Activated B cell treated with CpG ODN at 0.5 μM for 24 hours (primary cell): ENCODE measurements around the gene EDA. TPM values are rescaled to one million over a fixed set of nuclear protein-coding genes. Genes with fewer than 3 reads are reported as not detected.
"Not testable (repeated sequence)": the region's sequence is repeated elsewhere in the genome, so short reads cannot be mapped to it uniquely, and the experiment has no call there.

ENCODE experiments used
- ATAC-seq: fragments of 200-7000 bp; cut with Tn5 transposase; one replicate; pipeline ENCODE4 v1.10.0; 2021; ENCODE audit warnings: low read depth, mild to moderate bottlenecking, moderate library complexity
- CTCF ChIA-PET: fragments of 350-600 bp; sonication (Branson Sonifier 250); formaldehyde crosslinking; loops from one replicate; lab custom pipeline; 2021; ENCODE audit warnings: antibody characterized with exemption; lab: Charles Lee
- POLR2A ChIA-PET: fragments of 350-600 bp; sonication (Branson Sonifier 250); formaldehyde crosslinking; loops from one replicate; lab custom pipeline; 2021; ENCODE audit warnings: antibody characterized with exemption; lab: Charles Lee
- DNase-seq: peaks from one replicate; pipeline ENCODE4 v3.0.0; 2022
- H3K27ac Mint-ChIP-seq: one replicate; pipeline ENCODE4 v1.8.0; 2020; ENCODE audit warnings: mixed read lengths
- H3K27me3 Mint-ChIP-seq: one replicate; pipeline ENCODE4 v1.8.0; 2021; ENCODE audit warnings: mixed read lengths
- H3K36me3 Mint-ChIP-seq: one replicate; pipeline ENCODE4 v1.8.0; 2021; ENCODE audit warnings: low read depth, mixed read lengths
- H3K4me1 Mint-ChIP-seq: one replicate; pipeline ENCODE4 v1.8.0; 2021; ENCODE audit warnings: mixed read lengths
- H3K4me3 Mint-ChIP-seq: one replicate; pipeline ENCODE4 v1.8.0; 2020; ENCODE audit warnings: mild to moderate bottlenecking, mixed read lengths
- H3K9me3 Mint-ChIP-seq: one replicate; pipeline ENCODE4 v1.8.0; 2020; ENCODE audit warnings: mixed read lengths
- intact Hi-C: fragments of 100-400 bp; cut with micrococcal nuclease; formaldehyde crosslinking; loops from one replicate; pipeline ENCODE4 v1.15.1; 2024
- total RNA-seq: library from RNA; stranded (reverse); gene quantifications from 2 replicates; pipeline ENCODE4 v1.2.3, GENCODE V29; 2022
- TF ChIP-seq, protein P1 (sequence below): fragments of 200-600 bp; IDR thresholded peaks from one replicate; pipeline ENCODE4 v1.8.0; 2022; ENCODE audit warnings: antibody characterized with exemption, mild to moderate bottlenecking

Gene EDA
- total RNA-seq, 1 donor from 2014 or later, result not detected

DNA sequence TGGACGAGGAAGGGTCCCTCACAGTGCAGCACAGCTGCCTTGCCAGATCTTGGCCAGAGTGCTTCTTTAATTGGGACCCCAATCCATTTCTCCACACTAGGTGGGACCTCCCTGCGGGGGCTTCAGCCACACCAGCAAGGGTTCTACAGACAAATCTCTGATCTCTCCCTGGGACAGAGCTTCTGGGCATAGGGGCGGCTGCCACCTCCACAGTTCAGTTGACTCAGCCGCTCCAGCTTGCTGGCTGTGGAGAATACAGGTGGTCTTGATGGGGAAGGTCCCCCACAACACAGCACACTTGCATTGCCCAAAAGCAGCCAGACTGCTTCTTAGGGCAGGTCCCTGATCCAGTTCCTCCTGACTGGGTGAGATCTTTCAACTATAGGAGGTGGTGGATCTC lies 199.6 kb downstream of the EDA start:
- Mint-ChIP-seq H3K36me3 (no peaks in the 10 kb centered on the region), H3K9me3 (peaks cover 2% of the 10 kb centered on the region), H3K27ac (no peak overlapping the region), H3K4me3 (no peak overlapping the region), H3K27me3 (no peaks in the 10 kb centered on the region), H3K4me1 (no peaks in the 10 kb centered on the region)
- ChIA-PET CTCF (no interaction called here), POLR2A (no interaction called here)
- no peak for DNase-seq
- TF ChIP-seq, protein P1, sequence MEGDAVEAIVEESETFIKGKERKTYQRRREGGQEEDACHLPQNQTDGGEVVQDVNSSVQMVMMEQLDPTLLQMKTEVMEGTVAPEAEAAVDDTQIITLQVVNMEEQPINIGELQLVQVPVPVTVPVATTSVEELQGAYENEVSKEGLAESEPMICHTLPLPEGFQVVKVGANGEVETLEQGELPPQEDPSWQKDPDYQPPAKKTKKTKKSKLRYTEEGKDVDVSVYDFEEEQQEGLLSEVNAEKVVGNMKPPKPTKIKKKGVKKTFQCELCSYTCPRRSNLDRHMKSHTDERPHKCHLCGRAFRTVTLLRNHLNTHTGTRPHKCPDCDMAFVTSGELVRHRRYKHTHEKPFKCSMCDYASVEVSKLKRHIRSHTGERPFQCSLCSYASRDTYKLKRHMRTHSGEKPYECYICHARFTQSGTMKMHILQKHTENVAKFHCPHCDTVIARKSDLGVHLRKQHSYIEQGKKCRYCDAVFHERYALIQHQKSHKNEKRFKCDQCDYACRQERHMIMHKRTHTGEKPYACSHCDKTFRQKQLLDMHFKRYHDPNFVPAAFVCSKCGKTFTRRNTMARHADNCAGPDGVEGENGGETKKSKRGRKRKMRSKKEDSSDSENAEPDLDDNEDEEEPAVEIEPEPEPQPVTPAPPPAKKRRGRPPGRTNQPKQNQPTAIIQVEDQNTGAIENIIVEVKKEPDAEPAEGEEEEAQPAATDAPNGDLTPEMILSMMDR, result no peak
- intact Hi-C loops, result no loop called here
- no peak for ATAC-seq

DNA sequence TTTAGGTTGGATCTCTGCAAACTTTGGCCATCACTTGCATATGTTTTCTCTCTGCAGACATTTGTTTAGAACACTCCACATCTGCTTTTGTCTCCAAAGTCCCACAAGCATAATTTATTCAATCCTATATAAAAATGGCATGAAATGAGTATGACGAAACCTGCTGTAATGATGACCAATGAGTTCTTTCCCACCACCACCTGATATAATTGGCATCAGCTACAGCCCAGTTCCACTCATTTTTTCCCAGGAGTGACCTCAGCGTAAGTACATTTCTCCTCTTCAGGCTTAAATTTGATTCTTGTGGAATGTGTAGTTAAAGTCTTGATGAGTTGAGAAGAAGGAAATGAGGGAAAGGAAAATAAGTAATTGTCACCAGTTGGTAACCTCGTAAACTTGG lies 228.7 kb downstream of the EDA start:
- TF ChIP-seq, protein P1, result no peak
- no peaks in the 10 kb centered on the region for H3K4me1 Mint-ChIP-seq
- H3K27ac Mint-ChIP-seq, result no peak overlapping the region
- CTCF ChIA-PET, result no interaction called here
- no peak for ATAC-seq
- no peaks in the 10 kb centered on the region for H3K36me3 Mint-ChIP-seq
- H3K27me3 Mint-ChIP-seq, result no peaks in the 10 kb centered on the region
- POLR2A ChIA-PET, result no interaction called here
- no peak for DNase-seq
- intact Hi-C loops, result no loop called here
- H3K9me3 Mint-ChIP-seq, result no peaks in the 10 kb centered on the region
- H3K4me3 Mint-ChIP-seq, result no peak overlapping the region

DNA sequence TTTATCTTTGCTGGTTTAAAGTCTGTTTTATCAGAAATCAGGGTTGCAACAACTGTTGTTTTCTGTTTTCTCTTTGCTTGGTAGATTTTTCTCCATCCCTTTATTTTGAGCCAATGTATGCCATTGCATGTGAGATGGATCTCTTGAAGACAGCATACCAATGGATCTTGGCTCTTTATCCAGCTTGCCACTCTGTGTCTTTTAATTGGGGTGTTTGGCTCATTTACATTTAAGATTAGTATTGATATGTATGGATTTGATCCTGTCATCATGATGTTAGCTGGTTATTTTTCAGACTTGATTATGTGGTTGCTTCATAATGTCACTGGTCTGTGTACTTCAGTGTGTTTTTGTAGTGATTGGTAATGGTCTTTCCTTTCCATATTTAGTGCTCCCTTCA lies 244.1 kb downstream of the EDA start:
- ATAC-seq, H3K27me3 Mint-ChIP-seq, CTCF ChIA-PET, POLR2A ChIA-PET, intact Hi-C loops, H3K36me3 Mint-ChIP-seq, H3K9me3 Mint-ChIP-seq, DNase-seq, H3K27ac Mint-ChIP-seq, H3K4me1 Mint-ChIP-seq, H3K4me3 Mint-ChIP-seq: not testable (repeated sequence)

DNA sequence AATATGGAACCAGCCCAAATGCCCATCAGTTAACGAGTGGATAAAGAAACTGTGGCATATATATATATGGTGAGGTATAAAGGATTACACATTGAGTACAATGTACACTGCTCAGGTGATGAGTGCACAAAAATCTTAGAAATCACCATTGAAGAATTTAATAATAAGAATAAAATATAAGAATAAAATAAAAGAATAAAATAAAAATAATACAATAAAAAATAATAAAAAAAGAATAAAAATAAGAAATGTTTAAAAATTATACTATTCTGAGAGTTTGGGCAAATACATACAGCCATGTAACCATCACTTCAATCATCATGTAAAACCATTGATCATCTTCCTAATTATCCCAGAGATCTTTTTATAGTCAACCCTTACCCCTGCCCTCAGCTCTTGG lies 260.3 kb downstream of the EDA start:
- H3K27me3 Mint-ChIP-seq, result no peaks in the 10 kb centered on the region
- DNase-seq (no peak), ATAC-seq (no peak)
- ChIA-PET CTCF (no interaction called here), POLR2A (no interaction called here)
- intact Hi-C loops, result no loop called here
- H3K9me3 Mint-ChIP-seq, result peaks cover 2% of the 10 kb centered on the region
- H3K4me3 Mint-ChIP-seq, result no peak overlapping the region
- no peaks in the 10 kb centered on the region for H3K36me3 Mint-ChIP-seq
- no peak overlapping the region for H3K27ac Mint-ChIP-seq
- TF ChIP-seq, protein P1, result no peak
- no peaks in the 10 kb centered on the region for H3K4me1 Mint-ChIP-seq

DNA sequence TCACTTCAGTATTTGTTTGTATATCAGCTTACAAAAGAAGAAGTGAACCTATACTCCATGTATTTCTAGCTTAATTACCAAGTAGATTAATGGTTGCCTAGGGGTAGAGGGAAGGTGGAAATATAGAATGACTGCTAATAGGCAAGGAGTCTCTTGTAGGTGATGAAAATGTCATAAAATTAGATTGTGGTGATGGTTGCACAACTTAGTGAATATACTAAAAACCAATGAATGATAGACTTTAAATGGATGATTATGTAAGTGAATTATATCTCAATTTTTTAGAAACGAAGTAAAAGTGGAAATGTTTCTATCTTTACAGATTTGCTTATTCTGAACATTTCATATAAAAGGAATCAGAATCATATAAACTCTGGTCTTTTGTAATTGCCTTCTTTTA lies 268.3 kb downstream of the EDA start:
- Mint-ChIP-seq H3K27ac (no peak overlapping the region), H3K27me3 (no peaks in the 10 kb centered on the region), H3K4me1 (no peaks in the 10 kb centered on the region), H3K4me3 (no peak overlapping the region), H3K36me3 (no peaks in the 10 kb centered on the region), H3K9me3 (peaks cover 8% of the 10 kb centered on the region)
- DNase-seq, result no peak
- no peak for ATAC-seq
- TF ChIP-seq, protein P1, result no peak
- intact Hi-C loops, result no loop called here
- ChIA-PET POLR2A (no interaction called here), CTCF (no interaction called here)

DNA sequence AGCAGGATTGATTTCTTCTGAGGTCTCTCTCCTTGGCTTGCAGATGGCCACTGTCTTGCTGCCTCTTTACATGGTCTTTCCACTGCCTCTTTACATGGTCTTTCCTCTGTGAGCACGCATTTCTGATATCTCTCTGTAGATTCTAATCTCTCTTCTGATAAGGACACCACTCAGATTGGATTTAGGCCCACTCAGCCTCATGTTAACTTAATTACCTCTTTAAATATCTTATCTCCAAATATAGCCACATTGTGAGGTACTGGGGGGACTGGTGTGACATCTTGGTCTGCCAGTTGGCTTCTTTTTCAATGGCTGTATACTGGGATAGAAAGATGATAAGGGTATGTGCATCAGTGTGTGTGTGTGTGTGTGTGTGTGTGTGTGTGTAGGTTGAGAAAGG lies 280.1 kb downstream of the EDA start:
- no peaks in the 10 kb centered on the region for H3K4me1 Mint-ChIP-seq
- no peak for ATAC-seq
- TF ChIP-seq, protein P1, result no peak
- CTCF ChIA-PET, result no interaction called here
- H3K27ac Mint-ChIP-seq, result no peak overlapping the region
- POLR2A ChIA-PET, result no interaction called here
- H3K9me3 Mint-ChIP-seq, result no peaks in the 10 kb centered on the region
- H3K4me3 Mint-ChIP-seq, result no peak overlapping the region
- H3K36me3 Mint-ChIP-seq, result no peaks in the 10 kb centered on the region
- intact Hi-C loops, result no loop called here
- DNase-seq, result no peak
- H3K27me3 Mint-ChIP-seq, result no peaks in the 10 kb centered on the region
